AG09309 (cell line): ENCODE data around the gene TPTE2.
"Not testable (repeated sequence)": the region's sequence is repeated elsewhere in the genome, so short reads cannot be mapped to it uniquely, and the experiment has no call there.

Experiments
- DNase-seq: peaks from one replicate; pipeline ENCODE4 v3.0.0-alpha.2; 2010; ENCODE audit warnings: low read depth
- H3K4me3 ChIP-seq: 2 replicates; pipeline ENCODE4 v1.5.1; 2011; ENCODE audit warnings: mild to moderate bottlenecking, low read depth, low read length, moderate library complexity; ENCODE audit not compliant: control insufficient read depth
- TF ChIP-seq, protein P1 (sequence below): IDR thresholded peaks from 2 replicates; pipeline ENCODE4 v1.5.1; 2011; ENCODE audit warnings: mild to moderate bottlenecking, low read depth, low read length, inconsistent platforms; ENCODE audit not compliant: insufficient read depth, control insufficient read depth; ENCODE audit errors: missing control alignments

The TPTE2 gene

DNA sequence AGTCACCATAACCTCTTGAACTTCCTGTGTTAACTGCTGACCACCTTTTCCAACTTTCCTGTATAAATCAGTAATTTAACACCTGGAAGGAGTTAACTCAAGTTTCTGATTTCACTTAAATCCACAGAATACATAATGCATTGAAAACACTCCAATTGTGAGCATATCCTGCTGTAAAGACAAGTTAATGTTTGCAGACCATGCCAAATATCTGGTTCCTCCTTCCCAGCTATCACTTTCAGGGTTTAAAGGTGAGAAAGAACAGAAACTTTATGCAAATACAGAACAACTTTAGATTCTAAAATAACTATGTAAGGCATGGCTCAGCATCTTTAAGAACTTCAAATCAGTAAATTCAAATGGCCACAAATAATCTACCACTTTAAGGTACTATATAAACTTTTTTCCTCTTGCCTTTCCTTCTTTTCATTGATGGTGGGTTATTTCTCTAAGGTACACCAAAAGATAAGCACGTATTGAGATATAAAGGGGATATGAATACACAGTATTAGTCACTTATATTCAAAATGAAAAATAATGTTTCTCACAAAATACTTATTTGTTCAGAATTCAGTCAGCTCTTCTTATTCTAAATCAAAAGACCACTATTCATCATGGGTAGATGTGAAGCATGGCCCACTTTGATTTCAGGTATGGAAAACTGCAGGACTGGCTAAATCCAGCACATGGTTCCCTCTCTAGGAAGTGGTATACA, 6.6 kb upstream of the TPTE2 start:
- DNase-seq: no peak
- TF ChIP-seq, protein P1, sequence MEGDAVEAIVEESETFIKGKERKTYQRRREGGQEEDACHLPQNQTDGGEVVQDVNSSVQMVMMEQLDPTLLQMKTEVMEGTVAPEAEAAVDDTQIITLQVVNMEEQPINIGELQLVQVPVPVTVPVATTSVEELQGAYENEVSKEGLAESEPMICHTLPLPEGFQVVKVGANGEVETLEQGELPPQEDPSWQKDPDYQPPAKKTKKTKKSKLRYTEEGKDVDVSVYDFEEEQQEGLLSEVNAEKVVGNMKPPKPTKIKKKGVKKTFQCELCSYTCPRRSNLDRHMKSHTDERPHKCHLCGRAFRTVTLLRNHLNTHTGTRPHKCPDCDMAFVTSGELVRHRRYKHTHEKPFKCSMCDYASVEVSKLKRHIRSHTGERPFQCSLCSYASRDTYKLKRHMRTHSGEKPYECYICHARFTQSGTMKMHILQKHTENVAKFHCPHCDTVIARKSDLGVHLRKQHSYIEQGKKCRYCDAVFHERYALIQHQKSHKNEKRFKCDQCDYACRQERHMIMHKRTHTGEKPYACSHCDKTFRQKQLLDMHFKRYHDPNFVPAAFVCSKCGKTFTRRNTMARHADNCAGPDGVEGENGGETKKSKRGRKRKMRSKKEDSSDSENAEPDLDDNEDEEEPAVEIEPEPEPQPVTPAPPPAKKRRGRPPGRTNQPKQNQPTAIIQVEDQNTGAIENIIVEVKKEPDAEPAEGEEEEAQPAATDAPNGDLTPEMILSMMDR: no peak
- H3K4me3 ChIP-seq: no peak overlapping the region

DNA sequence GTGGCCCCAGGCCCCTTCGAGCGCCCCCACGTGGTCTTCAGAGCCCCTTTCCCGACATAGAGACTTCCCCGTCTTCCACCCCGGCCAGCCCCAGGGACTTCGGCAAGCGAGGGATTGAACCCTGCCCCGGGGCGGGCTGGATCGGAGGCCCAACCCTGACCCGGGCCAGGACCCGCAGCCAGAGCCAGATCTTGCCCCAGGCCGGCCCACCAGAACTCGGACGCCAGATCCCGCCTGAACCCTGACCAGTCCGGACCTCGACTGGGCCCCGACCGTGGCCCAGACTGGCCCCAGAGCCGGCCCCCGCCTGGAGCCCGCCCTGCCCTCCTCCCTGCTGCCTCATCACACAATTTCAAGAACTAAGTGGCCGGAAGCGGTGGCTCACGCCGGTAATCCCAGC, 253 bp upstream of the TPTE2 start:
- no peak for DNase-seq
- H3K4me3 ChIP-seq: no peak overlapping the region
- TF ChIP-seq, protein P1: no peak

DNA sequence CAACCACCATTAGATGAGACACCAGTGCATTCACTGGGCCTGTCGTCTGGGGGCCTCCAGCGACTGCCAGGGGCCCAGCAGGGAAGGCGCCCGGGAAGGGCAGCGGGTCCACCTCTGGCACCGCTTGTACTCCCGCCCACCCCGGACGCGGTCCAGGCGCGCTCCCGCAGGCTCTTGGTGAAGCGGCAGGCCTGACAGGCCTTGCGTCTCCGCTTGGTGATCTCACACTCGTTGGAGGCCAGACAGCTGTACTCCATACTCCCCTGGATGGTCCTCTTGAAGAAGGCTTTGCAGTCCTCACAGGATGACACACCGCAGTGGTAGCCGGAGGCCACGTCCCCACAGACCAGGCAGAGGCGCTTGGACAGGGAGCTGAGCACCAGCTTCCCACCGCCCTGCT, 660 bp downstream of the TPTE2 start:
- H3K4me3 ChIP-seq, DNase-seq: not testable (repeated sequence)

DNA sequence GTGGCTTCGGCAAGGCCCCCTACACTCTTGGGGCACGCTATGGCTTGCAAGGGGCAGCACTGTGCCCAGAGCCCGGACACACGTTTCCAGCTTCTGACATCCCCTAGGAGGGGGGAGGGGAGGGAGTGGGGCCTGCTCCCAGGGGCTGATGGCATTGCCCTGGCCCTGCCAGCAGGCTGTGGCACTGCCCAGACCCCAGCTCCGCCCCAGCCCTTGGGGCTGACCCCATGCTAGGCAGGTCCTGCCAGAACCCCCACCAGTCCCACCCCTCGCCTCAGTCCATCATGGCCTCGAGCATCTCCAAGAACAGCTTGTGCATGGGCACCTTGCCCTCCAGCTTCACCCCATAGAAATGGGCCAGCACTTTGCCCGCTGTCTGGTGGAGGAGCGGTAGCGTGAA, 1.6 kb downstream of the TPTE2 start:
- H3K4me3 ChIP-seq, DNase-seq: not testable (repeated sequence)

DNA sequence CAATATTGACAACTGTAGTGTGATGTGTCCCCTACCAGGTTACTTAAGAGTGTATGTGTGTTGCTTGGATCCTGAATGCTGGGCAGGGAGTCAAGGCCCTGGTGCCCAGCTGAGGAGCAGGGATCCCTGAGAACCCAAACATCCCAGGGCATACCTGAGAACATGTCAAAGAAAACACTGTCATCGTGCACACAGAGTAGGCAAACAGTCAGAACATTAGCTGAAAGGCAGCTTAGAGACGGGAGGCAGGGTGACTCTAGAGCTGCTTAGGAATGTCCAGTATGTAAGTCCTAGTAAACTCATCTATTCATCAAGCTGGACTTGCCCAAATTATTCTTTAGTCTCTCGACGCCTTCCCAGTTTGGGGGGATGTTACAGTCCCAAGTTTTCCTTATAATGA, 4.0 kb downstream of the TPTE2 start:
- H3K4me3 ChIP-seq, DNase-seq: not testable (repeated sequence)

DNA sequence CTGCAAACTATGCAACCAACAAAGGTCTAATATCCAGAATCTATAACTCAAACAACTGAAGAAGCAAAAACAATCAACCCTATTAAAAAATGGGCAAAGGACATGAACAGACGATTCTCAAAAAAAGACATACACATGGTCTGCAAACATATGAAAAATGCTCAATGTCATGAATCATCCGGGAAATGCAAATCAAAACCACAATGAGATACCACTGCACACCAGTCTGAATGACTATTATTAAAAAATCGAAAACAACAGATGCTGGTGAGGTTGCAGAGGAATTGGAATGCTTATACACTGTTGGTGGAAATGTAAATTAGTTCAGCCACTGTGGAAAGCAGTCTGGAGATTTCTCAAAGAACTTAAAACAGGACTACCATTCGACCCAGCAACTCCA, 12.1 kb downstream of the TPTE2 start:
- not testable (repeated sequence) for H3K4me3 ChIP-seq, DNase-seq

DNA sequence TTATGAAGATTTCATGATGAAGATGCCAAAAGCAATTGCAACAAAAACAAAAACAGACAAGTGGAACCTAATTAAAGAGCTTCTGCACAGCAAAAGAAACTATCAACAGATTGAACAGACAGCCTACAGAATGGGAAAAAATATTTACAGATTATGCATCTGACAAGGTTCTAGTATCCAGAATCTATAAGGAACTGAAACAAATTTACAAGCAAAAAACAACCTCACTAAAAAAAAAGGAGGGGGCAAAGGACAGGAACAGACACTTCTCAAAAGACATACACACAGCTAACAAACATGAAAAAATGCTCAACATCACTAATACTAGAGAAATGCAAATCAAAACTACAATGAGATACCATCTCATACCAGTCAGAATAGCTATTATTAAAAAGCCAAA, 35.7 kb downstream of the TPTE2 start:
- not testable (repeated sequence) for H3K4me3 ChIP-seq, DNase-seq

DNA sequence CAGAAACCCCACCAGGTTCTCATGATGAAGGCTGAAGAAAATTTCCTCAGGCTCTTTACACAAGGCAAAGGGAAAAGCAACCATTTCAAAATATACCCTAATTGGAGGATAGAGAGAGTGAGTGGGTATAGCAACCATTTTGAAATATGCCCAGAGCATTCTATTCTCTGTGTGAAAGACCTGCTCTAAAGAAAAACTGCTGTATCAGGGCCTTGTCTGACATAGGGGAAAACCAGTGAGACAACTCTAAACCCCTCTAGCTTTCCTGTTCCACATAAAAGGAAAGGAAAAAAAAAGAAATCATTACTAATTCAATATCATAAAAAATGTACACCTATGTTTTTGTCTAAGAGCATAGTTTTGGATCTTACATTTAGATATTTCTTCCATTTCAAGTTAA, 42.3 kb downstream of the TPTE2 start:
- TF ChIP-seq, protein P1: no peak
- no peak for DNase-seq
- H3K4me3 ChIP-seq: no peak overlapping the region

DNA sequence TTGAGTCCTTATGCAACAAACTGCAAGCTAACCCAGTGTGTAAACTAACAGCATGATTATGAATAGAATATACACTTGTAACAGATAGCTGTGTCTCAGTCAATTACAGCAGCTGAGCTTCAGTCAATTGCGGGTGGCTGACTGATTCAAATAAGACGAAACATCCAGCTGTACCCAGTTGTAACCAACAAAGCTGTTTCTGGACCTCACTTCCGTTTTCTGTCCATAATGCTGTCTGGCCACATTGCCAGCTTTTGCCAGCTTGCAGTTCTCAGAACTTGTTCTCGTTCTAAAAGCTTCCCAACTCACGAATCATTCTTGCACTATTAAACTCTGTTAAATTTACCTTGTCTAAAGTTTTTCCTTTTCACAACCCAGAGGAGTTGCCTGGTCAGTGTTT, 53.7 kb downstream of the TPTE2 start:
- not testable (repeated sequence) for DNase-seq, H3K4me3 ChIP-seq

DNA sequence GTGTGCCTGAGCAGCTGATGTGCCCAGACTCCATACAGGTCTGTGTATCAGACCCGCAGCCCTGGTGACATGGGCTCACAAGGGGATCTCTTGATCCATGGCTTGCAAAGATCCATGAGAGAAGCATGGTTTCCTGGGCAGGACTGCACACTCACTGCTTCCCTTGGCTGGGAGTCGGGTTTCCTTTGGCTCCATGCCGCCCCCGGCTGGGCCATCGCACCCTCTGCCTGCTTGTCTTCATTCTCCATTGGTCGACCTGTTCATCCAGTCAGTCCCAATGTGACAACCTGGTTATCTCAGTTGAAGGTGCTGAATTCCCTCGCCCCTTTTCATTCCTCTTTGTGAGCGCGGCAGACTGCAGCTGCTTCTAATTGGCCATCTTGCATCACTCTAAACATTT, 101.2 kb downstream of the TPTE2 start:
- DNase-seq, H3K4me3 ChIP-seq: not testable (repeated sequence)

DNA sequence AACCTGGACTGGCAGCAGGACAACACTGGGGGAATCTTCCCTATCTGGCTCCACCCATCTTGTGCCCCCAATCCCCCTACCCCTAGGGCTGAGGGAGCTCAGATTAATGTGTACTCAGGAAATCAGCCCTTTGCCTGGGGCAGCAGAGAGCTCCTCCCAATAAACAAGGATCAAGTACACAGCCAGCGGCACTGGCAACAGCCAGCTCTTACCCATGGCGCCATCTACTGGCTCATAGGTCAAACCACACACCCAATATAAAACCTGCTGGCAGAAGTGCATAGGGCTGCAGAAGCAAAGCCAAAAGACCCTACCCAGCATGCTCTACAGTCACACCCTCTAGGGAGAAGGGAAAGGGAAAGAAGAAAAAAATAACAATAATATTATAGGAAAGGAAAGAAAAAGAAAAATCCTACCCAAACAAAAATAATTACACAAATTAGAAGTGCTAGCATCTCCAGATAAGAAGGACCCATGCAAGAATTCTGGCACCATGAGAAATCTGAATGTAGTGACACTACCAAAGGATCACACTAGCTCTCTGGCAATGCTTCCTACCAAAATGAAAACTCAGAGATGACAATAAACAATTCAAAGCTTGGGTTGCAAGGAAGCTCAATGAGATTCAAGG, 122.2 kb downstream of the TPTE2 start:
- not testable (repeated sequence) for H3K4me3 ChIP-seq, DNase-seq

DNA sequence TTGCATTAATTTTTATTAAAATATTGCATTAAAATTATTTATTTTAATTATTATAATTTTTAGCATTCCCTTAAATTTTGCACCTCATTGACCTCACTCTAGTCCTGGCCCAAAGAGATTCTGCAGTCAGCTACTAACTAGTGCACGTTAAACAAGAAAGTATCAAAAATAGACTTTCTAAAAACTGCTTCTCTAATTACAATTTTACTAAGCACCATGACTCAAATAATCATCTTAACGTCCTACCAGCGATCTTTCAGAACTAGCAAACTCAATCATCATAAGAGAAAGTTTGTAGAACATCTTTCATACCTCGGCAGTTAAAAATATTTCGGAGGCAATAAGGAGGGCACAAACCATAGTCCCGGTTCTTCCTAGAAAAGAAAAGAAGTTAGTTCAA, 123.6 kb downstream of the TPTE2 start:
- DNase-seq, H3K4me3 ChIP-seq: not testable (repeated sequence)

DNA sequence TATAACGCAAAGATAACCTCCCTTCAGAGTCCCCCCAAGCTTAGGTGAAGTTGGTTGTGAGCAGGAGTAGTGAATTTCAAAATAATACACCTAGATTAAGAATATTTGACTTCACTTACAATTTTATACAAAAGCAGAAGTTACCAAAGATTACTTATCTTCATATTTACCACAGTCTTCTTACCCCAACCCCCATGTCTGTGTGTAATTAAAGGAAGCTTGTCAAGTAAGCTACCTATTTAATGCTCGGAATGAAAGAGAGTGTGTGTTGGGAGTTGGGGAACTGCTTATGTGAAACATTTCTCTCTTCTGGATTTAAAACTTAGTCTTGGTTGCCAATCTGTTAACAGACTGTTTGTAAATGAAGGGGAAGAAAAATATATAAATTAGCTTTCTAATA, 139.1 kb downstream of the TPTE2 start:
- DNase-seq, H3K4me3 ChIP-seq: not testable (repeated sequence)

DNA sequence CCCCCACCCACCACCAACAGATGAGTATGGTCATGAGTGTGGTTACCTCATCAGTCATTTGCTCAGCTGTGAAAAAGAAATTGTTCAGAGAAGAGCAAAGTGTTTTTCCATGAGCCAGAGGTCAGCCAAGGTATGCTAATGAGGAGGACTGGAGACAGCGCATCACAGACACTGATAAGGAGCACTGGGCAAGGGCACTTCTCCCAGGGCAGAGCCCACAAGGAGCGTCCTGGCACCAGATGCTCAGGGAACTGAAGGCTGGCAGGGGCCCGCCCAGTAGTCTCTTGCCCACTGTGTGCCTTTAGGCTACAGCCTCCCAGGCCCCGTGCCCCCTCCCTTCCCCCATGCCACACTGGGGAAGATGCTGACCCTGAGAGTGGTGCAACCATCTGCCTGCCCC, 148.8 kb downstream of the TPTE2 start:
- not testable (repeated sequence) for DNase-seq, H3K4me3 ChIP-seq

DNA sequence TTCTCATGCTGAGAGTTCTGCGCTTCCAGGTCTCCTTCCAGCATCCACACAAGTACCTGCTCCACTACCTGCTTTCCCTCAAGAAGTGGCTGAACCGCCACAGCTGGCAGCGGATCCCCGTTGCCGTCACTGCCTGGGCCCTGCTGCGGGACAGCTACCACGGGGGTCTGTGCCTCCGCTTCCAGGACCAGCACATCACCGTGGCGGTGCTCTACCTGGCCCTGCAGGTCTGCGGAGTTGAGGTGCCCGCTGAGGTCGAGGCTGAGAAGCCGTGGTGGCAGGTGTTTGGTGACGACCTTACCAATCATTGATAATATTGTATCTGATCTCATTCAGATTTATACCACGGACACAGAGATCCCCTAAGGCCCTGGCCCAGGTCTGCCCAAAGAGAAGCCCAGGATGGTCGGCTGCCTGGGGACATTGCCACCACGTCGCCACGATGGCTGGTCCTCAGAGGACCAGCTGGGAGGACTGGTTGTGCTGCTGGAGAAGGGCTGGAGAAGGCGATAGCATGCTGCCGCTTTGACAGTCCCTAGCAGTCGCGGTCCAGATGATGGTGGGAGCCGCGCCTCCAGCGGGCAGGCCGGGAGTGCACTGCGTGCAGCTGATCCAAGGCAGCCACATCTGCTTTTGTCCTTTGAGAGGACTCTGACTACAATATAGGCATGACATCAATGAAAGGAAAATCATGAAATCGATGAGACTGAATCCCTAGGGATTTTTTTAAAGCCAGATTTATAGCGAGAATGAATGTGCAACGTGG, 178.4 kb downstream of the TPTE2 start:
- not testable (repeated sequence) for DNase-seq, H3K4me3 ChIP-seq
